Urinary bladder (tissue), 4 donors: ENCODE results near the gene FMNL1. TPM values are rescaled to one million over a fixed set of nuclear protein-coding genes. Genes with fewer than 3 reads are reported as not detected.

Experiments
- DNase-seq: peaks from one replicate; pipeline ENCODE4 v3.0.0-alpha.2; 2015; ENCODE audit errors: extremely low spot score
- H3K27ac ChIP-seq: one replicate; pipeline ENCODE4 v1.5.1; 2013; ENCODE audit warnings: low read depth, mild to moderate bottlenecking, moderate library complexity
- H3K36me3 ChIP-seq: one replicate; pipeline ENCODE4 v1.6.1; 2013; ENCODE audit warnings: mild to moderate bottlenecking, moderate library complexity; ENCODE audit not compliant: insufficient read depth
- H3K4me1 ChIP-seq: one replicate; pipeline ENCODE4 v1.6.1; 2013; ENCODE audit warnings: mild to moderate bottlenecking, moderate library complexity; ENCODE audit not compliant: insufficient read depth
- H3K4me3 ChIP-seq: one replicate; pipeline ENCODE4 v1.5.1; 2013; ENCODE audit warnings: low read depth, low read length
- WGBS: extraction: QIAGEN DNeasy Blood & Tissue Kit; methylation state at CpG from one replicate; pipeline ENCODE4 v1.1.7; 2013; 5-methylcytosine and 5-hydroxymethylcytosine counted together
- polyA plus RNA-seq: library from polyadenylated mRNA; stranded (reverse); fragments of 200-250 nt; gene quantifications from one replicate; pipeline ENCODE4 v1.2.3, GENCODE V29; 2013
- total RNA-seq: library from RNA; depleted of rRNA; stranded (reverse); fragments of >200 nt; gene quantifications from one replicate; pipeline ENCODE4 v1.2.3, GENCODE V29; 2014
- donor health status: healthy with polysubstance abuse.
- donor health status: healthy.

The FMNL1 gene
- total and polyA plus RNA-seq, 2 donors: 3.1 to 10.8 TPM

DNA sequence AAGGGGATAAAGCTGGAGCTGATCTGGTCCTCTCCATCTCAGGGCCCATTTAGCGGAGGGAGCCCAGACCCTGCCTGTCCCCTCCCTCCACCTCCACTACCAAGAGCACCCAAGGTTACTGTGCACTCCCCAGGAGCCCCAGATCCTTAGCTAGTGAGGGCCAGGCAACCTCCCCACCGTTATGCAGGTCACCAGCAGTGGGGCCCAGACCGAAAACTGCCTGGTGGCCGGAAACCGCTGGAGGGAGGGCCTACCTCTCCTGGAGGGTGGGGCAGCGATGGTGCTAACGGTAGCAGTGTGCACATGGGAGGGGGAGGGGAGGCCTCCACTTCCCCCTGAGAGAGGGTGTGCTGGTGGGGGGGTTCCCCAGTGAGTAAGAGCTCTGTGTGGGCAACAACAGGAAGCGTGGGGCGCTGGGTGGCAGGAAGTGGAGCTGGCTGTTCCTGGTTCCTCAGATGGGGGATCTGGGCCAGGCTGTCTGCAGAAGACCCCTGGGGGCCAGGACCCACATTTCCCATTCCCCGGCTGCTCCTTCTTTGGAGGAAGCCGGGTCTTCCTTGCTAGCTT lies 4.4 kb downstream of the FMNL1 start:
- WGBS: 72% methylated on average over 11 of the region's 11 CpGs
- Histone ChIP-seq H3K4me3 (no peak overlapping the region), H3K36me3 (no peaks in the 10 kb centered on the region), H3K27ac (no peak overlapping the region), H3K4me1 (no peaks in the 10 kb centered on the region)
- no peak for DNase-seq

DNA sequence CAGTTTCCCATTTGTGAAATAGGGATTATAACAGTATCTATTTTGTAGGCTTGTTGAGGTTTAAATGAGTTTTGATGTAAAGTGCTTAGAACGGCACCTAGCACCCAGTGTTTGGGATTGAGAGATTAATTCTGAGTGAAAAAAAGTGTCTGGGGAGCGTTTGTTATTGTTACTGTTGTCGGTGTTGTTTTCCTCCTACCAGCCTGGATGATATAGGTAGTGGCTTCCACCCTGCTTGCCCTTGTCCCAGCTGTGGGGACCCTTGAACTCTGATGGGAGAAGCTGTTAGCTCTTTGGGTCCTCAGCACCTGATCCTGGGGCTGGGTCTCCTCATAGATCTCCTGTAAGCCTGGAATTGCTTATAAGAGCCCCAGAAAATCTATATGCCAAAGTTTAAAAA lies 4.9 kb downstream of the FMNL1 start:
- no peak for DNase-seq
- 80% methylated on average over 3 of the region's 3 CpGs for WGBS
- Histone ChIP-seq H3K36me3 (no peaks in the 10 kb centered on the region), H3K27ac (peak overlapping the region; percentile 54), H3K4me3 (peak overlapping the region; percentile 10), H3K4me1 (no peaks in the 10 kb centered on the region)

DNA sequence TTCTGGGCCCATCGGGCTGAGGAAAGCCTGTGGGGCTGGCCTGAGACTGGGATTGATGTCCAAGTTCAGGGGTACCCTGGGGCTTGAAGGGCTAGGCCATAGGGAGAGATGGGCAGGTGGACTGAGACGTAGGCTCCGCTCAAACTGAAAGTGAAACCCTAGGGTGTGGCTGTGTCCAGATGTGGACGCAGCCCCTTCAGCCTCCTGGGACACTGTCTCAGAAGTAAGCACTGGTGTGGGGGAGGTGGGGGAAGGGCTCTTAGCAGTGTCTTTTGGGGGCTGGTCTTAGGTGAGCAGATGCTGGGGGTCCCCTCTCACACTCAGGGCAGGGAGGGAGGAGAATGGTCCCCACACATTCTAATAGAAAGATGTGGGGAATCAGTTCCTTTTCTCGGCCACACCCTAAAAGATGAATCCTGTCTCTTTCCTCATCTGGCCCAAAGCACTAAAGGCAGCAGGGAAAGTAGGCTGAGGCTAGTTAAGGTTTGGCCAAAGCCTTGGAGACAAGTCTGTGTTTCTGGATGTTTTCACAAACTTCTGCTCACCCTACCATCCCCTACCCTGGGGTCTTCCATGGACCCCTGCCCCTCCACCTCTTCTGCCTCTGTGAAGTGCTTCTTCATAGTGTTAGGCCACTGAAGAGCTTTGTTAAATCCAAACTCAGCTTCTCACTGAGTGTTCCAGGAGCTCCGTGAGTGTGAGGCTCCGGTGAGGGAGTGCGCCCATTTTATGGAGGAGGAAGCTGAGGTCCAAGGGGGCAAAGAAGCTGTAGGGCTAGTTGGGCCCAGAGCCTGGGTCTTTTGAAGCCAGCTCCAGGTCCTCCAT lies 5.6 kb downstream of the FMNL1 start:
- peak overlapping the region; percentile 76 for H3K27ac ChIP-seq
- no peaks in the 10 kb centered on the region for H3K36me3 ChIP-seq
- H3K4me1 ChIP-seq: no peaks in the 10 kb centered on the region
- DNase-seq: no peak
- 68% methylated on average over 8 of the region's 8 CpGs for WGBS
- peak overlapping the region; percentile 10 for H3K4me3 ChIP-seq

DNA sequence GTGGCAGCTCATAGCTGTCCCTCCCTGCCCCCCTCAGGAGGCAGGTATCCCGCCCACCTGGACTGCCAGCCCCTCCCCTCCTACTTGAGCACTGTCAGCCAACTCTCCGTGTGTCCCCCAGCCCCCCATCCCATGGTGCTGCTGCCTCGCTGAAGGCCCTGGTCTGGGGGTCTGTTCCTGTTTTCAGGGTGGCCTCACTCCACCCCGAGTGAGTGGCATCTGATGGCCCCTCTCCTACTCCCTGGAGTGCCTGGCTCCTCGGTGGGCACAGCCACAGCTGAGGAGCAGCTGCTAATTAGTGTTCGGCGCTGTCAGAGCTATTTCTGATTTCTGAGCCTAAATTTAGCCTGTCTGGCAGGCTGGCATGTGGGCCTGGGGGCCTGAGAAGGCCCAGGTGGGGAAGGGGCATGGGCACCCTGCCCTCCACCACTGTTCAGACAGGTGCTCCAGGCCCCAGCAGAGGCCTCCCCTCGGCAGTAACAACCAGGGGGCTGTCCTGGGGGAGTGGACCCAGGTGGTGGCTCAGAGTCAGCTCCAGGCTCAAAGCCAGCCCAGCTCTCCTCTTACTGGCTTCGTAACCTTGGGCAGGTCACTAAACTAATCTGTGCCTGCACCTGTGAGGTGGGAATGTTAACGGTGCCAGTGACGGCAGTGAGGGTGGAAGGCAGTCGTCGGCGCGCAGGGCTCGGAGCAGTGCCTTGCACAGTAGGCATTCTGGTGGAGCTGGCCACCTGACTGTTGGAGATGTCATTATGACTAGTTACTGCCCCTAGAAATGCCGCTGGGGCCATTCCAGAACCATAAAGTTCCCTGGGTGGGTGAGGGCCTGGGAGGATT lies 6.5 kb downstream of the FMNL1 start:
- 67% methylated on average over 17 of the region's 17 CpGs for WGBS
- no peaks in the 10 kb centered on the region for H3K4me1 ChIP-seq
- H3K4me3 ChIP-seq: no peak overlapping the region

DNA sequence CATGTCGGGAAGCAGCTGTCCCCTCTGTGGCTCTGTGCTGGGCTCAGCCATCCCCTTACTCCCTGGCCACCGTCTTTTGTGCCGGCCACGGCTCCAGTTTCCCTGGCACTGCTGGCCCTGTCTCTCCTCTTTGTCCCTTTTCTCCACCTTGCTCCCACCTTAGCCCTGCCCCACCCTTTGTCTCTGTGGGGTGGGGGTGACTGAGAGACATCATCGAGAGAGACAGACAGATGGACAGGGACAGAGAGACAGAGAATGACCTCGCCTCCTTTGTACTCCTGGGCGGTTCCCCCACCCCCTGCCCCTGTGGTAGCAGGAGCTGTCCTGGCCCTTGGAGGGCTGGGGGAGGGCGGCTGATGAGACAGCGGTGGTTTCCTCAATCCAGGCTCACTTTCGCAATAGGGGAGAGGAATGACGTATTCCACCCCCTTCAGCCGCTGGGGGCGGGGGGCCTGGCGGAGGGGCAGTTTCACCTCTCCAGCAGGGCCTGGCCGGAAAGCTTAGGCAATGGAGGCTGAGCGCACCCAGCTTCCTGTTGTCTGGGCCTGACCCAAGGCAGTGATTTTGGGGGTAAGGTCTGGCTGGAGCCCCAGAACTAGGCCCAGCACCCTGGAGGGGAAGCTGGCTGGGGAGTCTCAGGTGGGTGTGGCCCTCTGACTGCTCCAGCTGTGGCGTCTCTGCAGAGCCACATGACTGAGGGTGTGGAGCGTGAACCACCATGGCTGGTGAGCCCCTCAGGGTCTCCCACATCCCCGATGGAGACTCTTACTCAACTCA lies 7.3 kb downstream of the FMNL1 start:
- WGBS: 47% methylated on average over 19 of the region's 19 CpGs
- Histone ChIP-seq H3K27ac (peak overlapping the region; percentile 76), H3K4me1 (no peaks in the 10 kb centered on the region), H3K4me3 (no peak overlapping the region), H3K36me3 (no peaks in the 10 kb centered on the region)
- DNase-seq: no peak

More for the DNA sequence above, 6.5 kb downstream of the FMNL1 start:
- Histone ChIP-seq H3K36me3 (no peaks in the 10 kb centered on the region), H3K27ac (peak overlapping the region; percentile 76)
- no peak for DNase-seq

DNA sequence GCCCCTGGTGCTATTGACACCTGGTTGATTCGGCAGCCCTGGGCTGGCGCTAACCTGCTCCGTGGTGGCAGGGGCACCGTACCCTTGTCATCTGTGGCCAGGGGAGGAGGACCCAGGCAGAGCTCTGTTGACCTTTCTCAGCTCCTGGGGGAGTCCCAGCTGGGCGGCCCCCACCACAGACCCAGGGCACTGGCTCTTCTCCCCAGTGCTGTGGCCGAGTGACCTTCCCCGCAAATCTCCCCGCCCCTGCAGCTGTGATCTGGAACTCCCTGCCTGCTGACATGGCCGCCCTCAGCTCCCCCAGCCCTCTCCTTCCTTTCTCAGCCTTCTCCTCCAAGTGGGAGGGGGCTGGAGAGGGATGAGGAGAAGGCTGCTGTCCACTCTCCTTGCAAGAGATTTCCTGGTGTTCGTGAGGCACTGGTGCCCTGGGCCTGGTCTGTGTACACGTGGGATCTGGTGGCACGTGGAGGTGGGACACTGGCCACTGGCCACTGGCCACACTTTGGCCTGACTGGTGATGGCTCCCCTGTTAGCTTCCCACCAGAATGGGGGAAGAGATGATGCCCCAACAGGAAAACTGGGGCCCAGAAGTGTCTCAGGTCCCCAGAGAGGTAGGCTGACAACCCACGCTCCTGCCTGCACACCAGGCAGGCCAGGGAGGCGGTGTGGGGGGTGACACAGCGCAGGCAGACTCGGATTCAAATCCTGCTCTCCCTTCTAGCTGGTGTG lies 8.2 kb downstream of the FMNL1 start:
- H3K4me1 ChIP-seq: no peaks in the 10 kb centered on the region
- H3K27ac ChIP-seq: peak overlapping the region; percentile 76
- DNase-seq: no peak
- H3K36me3 ChIP-seq: no peaks in the 10 kb centered on the region
- no peak overlapping the region for H3K4me3 ChIP-seq
- 82% methylated on average over 16 of the region's 16 CpGs for WGBS

DNA sequence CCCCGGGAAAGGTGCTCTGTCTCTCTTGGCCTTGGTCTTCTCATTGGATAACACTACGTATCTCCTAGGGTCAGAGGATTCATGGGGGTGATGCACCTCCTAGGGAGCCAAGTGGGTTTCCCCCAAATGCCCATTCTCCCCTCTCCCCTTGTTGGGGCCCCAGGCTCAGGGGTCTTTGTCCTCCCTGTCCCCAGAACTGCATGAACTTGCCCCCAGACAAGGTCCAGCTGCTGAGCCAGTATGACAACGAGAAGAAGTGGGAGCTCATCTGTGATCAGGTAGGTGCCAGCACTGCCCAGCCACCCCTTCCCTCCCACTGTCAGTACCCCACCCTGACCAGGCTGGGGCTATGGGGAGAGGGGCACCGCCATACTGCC lies 8.7 kb downstream of the FMNL1 start:
- WGBS: 88% methylated on average over 4 of the region's 4 CpGs
- H3K27ac ChIP-seq: no peak overlapping the region
- DNase-seq: no peak
- no peaks in the 10 kb centered on the region for H3K36me3 ChIP-seq
- no peaks in the 10 kb centered on the region for H3K4me1 ChIP-seq
- no peak overlapping the region for H3K4me3 ChIP-seq

DNA sequence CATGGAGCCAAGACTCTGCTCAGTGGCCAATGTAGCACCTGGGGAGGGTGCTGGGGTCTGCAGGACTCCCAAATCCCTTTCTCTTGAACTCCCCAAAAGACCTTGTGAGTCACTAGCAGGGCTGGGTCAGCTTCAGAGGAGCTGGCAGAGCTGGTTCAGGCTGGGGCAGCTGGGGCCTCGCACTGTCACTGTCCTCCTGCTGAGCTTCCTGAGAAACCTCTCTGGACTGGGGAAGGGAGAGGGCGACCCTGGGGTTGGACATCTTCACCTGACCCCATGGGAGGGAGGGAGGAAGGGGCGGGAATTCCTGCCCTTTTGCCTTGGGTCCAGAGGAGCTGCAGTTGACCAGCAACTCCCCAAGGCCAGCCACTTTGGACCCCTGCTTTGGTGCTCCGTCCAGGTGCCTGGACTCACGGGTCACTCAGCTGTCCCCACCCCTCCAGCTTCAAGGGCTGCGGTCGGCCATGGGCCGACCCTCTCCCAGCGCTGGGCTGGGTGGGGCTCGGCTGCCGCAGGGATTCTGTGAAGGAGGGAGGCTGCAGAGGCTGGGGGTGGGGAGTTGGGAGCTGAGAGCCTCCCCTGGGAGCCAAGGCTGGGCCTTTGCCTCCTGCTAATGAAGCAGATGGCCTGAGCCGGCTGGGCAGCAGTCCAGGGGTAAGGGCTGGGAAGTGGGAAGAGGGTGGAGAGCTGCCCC lies 9.2 kb downstream of the FMNL1 start:
- no peak for DNase-seq
- 39% methylated on average over 12 of the region's 12 CpGs for WGBS
- no peak overlapping the region for H3K27ac ChIP-seq

DNA sequence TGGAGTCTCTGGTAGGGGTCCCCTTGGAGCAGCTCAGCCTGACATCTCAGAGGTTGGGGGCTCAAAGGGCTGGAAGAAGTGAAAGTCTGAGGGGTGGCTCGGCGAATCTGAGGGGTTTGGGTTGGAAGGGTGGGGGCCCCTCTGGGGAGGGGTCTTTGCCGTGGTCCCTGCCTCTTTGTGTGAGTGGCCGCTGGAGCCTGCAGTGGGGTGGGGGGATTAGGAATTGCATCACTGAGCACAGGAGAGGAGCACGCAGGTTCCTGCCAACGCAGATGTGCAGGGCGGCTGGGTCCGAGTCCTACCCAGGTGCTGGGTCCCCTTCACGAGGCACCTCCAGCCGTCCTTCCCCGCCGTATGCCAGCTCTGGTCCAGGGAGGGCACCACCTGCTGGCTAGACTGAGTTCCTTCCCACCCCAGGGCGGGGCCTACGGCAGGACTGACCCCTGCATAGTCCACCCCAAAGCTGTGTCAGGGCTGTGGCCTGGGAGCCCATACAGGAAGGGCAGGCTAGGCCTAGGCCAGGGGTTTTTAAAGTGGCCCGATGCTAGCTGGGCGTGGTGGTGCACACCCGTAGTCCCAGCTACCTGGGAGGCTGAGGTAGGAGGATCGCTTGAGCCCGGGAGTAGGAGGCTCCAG lies 9.9 kb downstream of the FMNL1 start:
- 77% methylated on average over 19 of the region's 19 CpGs for WGBS
- Histone ChIP-seq H3K36me3 (no peaks in the 10 kb centered on the region), H3K4me1 (no peaks in the 10 kb centered on the region), H3K4me3 (no peak overlapping the region), H3K27ac (no peak overlapping the region)
- DNase-seq: no peak

More for the DNA sequence above, 9.2 kb downstream of the FMNL1 start:
- H3K4me3 ChIP-seq: no peak overlapping the region
- H3K4me1 ChIP-seq: no peaks in the 10 kb centered on the region
- H3K36me3 ChIP-seq: no peaks in the 10 kb centered on the region

DNA sequence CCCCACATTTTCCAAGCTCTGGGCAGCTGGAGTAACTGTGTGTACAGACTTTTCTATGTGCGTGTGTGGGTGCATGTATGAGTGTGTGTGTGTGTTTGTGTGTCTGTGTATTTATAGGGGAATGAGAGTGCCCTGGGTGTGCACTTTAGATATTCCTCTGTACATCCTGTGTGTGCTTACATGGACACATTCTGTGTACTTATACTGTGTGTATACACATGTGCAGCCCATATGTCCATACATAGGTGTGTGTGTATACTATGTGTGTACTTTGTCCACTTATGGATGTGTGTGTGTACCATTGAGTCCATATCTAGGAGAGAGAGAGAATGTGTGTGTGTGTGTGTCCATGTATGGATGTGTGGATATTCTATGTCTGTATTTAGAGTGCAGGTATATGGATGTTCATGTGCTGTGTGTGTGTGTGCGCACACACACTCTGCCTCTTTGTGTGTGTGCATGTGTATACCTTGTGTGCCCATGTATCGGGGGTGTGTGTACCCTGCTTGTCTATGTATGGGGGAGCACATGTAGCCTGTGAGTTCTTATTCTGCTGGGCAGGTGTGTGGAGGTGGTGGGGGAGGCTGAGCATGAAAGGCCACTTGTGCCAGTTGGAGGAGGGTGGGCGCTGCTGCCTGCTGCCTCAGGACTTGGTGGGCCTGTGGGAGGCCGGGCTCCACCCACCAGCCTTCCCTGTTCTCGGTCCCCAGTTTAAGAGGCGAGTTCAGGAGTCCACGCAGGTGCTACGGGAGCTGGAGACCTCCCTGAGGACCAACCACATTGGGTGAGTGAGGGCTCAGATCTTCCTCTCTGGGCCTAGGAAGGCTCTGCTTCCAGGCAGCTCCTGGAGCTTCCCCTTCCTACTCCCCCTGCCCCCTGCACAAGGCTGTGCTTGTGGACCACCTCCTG lies 11.1 kb downstream of the FMNL1 start:
- H3K4me1 ChIP-seq: no peaks in the 10 kb centered on the region
- H3K27ac ChIP-seq: no peak overlapping the region
- 93% methylated on average over 9 of the region's 9 CpGs for WGBS
- no peak overlapping the region for H3K4me3 ChIP-seq
- H3K36me3 ChIP-seq: no peaks in the 10 kb centered on the region
- no peak for DNase-seq

DNA sequence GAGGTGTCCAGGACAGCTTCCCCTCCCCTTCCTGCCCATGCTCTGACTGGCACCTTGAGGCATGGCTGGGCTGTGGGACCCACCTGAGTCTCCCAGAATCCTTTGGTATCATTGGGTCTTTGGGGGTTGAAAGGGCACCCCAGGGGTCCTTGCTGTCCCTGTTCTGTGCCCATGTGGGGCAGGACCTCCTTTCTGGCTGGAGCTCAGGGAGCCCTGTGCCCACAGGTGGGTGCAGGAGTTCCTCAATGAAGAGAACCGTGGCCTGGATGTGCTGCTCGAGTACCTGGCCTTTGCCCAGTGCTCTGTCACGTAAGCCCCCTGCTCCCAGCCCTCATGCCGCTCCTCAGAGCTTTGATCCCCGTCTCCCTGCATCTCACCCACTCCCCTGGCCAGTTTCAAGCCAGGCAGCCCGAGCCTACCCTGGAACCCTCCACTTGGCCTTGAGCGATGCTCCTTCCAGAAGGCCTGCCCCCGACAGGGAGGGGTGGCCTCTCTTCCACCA lies 11.8 kb downstream of the FMNL1 start:
- WGBS: 80% methylated on average over 8 of the region's 8 CpGs
- DNase-seq: no peak

More for the DNA sequence above, 11.8 kb downstream of the FMNL1 start:
- Histone ChIP-seq H3K36me3 (no peaks in the 10 kb centered on the region), H3K27ac (no peak overlapping the region), H3K4me1 (no peaks in the 10 kb centered on the region), H3K4me3 (no peak overlapping the region)
